GM18909 (cell line): ENCODE results near the gene PDE4D.
A peak's percentile ranks its signal among the peaks of the same experiment; 100 is the strongest.
"Not testable (repeated sequence)": the region's sequence is repeated elsewhere in the genome, so short reads cannot be mapped to it uniquely, and the experiment has no call there.

ENCODE experiments used
- ATAC-seq: cut with Tn5 transposase; IDR thresholded peaks from one replicate; pipeline ENCODE4 v1.9.1; 2021; ENCODE audit warnings: mild to moderate bottlenecking; ENCODE audit not compliant: unreplicated experiment, poor library complexity

The PDE4D gene

DNA sequence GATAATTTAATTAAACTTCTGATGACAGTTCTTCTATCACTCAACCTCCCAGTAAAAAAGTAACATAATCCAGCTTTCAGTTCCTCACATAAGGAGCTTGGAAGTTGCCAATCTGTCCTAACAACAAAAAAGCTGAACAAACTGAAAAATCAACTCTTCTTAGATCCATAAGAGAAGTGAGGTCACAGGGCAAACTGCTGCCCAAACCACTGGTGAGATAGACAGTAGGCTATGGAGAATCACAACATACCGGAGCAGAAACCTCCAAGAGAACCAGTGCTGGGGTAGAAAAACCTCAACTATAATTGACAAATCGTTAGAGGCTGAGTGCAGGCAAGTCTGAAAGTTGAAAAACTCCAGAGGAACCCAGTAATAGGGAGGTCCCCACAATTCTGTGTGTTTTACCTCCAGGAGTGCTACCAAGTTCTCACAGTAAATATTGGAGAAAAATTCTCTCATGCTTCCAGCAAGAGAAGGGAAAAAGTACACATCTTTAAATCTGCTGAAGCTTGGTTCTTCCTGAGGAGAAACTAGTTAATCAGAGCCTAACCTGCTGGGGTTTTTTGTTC is 300.0 kb downstream of the PDE4D start:
- no peak for ATAC-seq

DNA sequence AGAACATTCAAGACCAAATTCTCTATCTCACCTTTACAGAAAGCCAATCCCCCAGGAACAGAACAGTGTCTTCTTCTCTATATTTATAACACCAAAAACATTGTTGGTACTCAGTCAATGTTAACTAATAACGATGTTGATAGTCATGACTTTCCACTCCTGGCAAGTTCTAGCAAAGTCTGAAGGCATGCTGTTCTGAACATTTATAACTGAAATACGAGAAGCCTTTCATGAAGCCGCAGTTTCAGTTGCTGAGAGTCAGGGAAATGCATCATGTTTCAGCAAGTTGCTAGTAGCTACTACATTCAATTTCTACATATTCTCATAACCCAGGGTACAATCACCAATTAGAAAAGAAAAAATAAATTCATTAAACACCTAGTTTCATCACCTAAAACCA is 301.4 kb downstream of the PDE4D start:
- ATAC-seq = no peak

DNA sequence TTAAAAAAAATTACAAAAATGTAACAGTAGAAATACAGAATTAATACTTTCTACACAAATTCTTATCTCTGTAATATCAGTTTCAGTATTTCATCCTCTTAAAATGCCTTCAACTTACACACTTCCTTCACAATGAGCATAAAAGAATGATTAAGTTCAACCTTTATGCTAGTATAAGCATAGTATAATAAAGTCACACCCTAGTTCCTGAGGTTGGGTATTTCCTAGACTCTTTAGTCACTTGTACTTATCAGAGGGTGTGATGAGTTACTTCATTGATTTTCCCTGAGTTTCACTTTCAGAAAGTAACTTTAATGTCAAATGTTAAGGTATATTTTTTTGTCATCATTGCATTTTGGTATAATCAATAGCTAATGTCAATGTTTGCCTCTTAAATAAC is 302.4 kb downstream of the PDE4D start:
- peak; percentile 71 for ATAC-seq

DNA sequence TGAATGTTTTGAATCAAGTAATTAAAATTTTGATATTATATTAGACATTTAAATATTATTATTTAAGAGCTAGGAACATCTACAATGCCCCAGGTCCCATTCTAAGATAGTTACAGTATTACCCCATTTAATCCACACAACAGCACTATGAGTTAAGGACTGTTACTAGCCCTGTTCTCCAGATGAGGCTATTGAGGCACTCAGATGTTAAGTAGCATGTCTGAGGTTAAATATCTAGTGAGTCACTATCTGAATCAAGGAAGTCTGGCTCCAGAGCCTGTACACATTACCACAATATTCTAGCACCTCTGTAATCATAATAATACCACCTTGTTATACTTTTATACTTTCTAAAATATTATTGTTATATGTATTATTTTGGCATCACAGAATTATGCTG is 304.6 kb downstream of the PDE4D start:
- ATAC-seq = no peak

DNA sequence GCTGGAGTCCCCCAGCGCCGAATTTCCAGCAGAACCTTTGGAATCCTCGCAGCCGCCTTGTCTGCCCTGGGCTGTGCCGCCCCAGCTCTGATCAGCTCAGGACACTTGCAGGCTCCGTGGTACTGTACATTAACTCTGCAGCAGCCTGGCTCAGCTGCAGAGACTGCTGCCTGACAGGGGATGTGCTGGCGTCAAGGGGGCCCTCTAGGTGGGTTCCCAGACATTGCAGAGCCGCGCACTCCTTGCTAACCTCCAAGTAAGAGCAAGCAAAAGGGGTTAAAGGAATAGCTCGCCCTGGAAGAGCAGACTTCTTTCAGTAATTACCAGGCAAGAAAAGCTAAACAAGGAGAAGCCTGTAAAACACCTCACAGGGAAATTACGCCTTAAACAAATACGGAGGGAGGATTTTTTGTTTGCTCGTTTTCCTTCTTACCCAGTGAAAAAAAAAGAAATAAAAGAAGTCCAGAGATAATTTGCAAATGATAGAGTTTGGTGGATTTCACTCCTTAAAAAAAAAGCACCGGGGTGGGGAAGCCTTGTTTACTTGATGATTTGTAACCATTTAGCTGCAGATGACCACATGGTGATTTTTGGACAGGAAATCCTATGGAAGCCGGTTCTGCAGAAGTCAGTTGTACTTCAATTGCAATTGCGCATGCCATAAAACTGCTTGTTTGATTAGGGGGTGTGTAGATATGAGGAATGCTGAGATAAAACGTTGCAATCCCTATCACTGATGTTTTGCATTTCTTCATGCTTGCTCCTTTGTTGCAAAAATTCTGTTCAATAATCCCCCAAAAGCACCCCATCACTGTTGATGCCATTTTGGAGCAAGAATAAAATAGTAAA is 305.8 kb downstream of the PDE4D start:
- no peak for ATAC-seq

DNA sequence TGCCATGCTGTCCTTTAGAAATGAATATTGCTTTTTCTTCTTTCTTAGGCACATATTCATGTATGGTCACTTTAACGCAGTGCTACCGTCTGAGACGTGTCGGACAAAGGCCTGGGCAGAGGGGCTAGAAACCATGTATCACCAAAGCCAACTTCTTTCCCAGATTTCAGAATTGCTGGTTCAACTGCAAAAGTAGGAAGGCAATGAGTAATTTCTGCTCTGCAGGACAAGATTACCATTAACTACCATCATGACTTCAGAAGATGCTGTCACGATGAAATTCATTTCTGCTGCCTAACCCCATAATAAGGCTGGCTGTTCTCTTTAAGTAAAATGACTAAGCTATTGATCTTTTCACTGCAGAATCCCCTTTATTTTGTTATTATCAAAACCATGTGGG is 306.7 kb downstream of the PDE4D start:
- ATAC-seq = no peak

DNA sequence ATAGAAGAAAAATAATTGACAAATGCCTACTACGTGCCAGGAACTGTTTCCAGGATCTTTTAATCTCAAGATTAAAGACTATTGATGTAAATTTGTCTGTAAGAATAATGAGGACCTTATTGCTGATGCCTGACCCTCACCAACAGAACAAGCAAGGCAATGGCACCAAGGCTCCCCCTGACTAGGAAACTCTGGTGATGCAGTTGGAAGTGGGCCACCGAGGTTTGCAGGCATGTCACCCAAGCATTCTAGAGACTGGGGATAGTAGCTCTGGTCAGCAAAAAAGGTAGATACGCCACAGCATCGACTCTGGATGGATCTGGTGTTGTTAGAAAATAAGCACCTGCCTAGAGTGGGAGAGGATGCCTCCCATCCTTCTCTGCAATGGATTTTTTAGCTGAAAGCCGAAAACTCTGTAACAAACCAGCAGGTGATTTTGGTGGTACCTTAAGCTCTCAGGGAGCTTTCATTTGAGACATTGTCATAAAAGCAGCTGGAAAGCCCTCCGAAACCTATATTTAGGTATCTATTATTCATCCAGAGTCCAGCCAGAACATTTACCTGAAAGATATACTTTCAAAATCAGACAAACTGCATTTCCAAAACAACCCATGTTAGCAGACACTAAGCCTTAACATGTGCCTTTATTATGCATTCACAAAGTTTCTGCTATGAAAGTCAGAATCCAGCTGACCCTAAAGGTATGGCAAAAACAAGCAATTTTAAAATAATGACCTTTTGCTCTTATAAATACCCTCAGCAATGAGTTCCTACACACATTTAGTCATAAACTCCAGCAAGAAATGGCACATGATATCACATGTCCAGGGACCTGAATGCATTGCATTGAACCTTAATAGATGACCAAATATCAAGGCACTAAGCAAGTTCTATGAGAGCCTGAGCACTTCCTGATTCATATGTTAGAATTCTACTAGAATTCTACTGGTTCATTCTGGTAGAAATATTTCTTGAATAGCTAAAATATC is 308.4 kb downstream of the PDE4D start:
- no peak for ATAC-seq

DNA sequence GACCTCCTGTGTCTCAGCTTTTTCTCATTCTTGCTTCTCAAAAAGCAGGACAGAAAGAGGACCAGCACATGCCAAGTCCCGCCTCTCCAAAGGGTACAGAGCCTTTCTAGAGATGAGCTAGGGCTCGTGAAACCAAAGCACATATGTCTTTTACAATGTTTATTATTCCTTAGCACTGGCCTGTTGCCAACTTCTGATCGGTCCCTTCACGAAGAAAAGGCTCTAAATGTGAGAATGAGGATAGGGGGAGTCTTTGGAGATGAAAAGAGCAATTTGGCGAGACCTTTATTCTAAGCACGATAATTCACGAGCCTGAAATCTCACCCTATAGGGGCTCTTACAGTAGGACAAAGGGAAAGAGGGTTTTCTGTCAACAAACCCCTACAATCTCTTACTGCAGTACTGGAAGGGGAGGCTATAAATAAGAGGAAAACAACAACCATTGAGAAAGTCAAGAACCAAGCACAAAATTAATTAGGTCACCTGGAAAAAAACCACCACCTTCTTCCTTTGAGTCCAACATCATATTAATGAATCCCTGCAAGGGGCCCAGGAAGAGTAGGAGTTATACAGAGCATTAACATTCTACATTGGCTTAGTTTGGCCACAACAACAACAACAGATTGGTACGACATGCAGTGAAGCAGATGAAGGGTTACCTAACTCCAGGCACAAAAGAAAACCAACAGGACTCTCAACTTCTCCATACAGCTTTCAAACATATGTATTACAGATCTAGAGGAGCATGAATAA is 309.5 kb downstream of the PDE4D start:
- ATAC-seq = no peak

DNA sequence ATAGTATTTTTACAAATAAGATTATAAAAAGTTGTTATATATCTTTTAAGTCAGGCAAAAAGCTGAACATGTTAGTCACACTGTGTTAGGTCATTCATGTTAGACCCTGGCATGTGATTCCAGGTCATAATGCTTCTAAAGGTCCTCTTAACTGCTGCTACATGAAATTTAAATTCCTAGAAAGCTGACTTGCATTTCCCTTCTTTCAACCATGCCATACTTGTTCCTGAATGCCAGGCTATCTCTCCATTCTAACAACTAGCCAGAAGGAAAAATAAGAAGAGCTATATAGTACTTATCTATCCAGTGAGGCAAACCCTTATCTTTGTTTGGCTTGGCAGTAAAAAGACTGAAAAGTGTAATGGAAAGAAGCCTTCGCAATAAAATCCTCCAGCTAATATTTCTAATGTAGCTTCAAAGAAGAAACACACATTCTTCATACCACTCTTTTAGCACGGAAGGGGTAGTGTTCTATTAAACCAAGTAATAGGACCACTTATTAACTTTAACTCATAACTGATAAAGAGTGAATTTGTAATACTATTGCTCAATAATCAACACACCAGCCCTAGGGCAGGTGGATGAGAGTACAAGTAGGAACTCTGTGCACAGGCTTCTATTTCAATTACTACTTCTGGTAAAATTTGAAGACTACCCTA is 310.2 kb downstream of the PDE4D start:
- no peak for ATAC-seq

DNA sequence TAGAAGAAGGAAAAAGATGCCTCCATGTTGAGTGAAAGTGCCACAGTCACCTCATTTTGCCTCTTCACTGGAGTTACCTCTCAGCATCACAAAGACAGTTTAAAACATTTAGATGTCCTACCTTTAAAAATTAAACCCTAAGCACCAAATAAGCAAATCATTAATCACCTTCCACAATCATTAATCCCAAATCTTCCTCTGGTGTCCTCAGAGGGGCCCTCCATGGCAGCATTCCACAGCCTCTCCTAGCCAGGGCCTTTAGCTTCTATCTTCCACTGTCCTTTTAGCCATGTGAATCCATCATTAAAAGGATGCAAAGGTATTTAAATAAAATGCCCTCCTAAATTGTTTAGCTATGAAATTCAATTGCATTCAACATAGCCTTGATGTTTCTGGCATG is 310.8 kb downstream of the PDE4D start:
- ATAC-seq = no peak

DNA sequence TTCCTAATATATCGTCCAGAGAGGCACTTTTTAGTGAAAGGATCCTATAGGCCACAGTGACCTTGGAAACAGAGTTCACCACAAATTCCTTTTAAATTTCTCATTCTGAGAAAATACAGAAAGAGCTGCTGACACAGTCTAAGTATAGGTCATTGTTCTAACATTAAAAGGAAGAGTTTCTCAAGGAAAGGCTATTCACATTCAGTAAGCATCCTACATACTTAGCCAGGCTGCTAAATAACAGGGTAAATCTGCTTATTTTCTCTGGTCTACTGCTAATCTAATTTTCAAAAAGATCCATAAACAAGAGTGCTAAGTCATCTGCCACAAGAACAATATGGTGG is 313.7 kb downstream of the PDE4D start:
- ATAC-seq = no peak

DNA sequence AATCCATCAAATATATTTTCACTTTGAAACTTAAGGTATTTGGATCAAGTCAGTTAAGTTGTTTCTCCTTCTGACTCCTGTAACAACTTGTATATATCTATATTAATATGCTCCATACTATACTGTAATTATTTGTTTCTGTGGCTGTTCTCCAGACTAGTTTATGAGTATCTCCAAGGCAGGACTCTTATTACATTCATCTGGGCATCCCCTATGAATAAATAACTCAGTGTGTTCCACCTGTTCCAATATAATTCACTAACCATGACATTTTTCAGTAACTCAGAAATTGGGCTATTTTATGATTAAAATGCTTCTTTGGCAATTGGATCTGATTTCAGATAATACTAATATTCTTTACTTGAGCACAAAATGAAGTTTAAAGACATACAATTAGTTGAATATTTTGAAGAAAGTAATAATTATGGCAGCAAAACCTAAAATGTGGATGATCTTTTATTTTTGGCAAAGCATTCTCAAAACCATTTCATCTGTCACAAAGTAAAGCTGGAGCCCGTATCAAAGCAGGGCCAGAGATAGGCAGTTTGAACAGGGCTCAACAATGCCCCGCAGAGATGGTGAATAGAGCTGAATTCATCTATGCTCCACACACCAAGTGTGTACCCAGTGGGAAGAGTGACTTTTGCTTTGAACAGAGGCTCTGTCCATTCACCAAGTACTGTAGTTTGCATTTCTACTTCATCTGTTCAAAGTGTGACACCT is 314.3 kb downstream of the PDE4D start:
- no peak for ATAC-seq

DNA sequence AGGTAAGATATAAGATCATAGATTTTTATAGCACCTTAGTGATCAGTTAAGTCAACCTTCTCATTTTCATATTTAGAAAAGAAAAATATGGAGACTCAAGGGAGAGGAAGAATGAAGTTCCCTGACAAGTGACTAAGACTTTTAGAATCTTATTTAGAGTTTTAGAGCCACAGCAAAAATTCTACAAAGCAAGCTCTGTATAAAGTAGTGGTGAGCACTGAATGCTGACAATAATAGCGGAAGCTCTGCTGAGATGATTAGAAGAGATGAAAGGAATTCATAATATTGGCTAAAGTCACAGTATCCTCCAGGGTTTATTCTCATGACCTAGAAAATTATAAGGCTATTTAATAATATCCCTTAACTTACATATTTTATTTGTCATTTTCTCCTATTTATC is 316.0 kb downstream of the PDE4D start:
- ATAC-seq = no peak

DNA sequence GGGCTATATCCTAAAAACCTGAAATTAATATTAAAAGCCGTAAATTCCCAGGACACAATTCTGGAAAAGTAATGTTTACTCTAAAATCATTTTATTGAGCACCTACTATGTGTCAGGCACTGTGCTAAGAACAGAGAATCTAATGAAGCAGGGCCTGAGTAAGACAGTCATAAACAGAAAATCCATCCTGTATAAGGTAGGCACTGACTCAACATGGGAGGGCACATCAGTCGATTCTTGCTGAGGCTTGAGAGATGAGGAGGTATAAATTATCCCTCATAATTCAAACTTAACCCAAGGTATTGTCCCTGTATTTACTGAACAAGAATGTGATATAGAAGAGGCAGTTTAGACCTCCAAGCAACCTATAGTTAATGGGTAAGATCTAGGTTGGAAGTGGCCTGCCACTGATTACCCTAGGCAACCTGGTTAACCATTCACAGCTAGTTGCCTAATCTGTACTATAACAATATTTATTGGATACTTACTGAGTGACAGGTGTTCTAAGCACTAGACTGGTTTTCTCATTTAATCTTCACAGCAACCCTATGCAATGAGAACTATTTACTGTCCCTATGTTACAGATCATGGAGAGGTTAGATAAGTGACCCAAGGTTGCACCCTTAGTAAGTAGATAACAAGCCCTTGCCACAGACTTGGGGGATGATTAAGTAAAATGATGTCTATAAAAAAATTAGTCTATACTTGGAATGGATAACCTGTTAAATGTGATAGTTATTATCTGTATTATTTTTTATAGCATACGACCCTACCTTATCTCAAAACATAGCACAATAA is 317.7 kb downstream of the PDE4D start:
- ATAC-seq = peak; percentile 89

DNA sequence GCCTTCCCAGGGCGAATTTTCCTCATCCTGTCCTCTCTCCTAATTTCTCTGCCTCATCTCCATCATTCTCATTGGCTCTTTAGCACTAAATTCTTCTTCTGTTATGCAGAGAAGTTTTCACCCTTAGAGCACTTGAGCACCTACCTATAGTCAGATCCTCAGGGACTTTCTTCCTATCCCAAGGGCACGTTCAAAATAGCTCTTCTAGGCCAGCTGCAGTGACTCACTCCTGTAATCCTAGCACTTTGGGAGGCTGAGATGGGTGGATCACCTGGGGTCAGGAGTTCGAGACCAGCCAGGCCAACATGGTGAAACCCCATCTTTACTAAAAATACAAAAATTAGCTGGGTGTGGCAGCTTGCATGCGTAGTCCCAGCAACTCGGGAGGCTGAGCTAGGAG is 320.0 kb downstream of the PDE4D start:
- ATAC-seq = not testable (repeated sequence)

DNA sequence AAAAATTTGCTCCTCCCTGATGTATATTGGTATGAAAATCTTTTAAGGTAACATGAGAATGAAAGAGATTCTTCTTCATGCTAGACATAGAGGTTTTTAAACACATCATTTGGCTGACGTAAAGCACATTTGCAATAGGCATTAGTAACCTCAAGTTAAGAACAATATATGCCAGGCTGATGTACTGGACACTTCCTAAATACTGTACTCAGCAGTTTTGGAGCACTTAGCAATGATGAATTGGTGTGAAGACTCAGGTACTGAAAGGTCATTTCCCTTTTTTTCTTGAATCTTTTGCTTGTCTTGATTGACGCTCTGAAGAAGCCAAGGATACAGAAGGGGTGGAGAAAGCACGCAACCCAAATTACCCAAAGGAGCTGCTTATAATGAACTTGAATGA is 322.5 kb downstream of the PDE4D start:
- ATAC-seq = no peak

DNA sequence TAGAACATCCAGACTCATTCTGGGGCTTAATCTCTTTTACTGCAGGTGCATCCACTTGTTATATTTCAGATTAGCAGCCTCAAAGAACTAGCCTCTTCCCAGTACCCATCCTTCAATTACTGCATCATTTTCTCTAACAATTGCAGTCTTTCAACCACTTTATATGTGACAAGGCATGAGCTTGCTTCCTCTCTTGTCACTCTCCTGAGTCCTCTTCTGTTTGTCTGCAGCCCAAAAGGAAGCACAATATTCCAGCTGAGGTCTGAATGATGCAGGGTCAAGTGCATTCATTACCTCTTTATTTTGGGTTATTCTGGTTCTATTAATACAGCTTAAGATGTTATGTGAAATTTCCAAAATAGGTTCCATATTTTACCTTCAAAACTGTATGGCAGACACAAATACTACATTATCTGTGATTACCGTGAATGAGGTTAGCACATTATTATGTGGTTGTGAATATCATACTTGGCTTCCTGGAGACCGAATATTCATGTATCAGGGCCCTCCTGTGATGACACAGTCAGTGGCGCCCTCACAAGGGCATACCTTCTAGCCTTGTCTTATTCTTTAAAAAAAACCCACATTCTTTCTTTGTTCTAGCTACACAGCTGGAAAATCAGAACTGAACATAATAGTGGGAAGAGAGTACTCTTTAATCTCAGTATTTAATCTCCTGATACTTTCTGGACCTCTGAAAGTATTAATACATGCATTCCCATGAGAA is 323.8 kb downstream of the PDE4D start:
- ATAC-seq = no peak

DNA sequence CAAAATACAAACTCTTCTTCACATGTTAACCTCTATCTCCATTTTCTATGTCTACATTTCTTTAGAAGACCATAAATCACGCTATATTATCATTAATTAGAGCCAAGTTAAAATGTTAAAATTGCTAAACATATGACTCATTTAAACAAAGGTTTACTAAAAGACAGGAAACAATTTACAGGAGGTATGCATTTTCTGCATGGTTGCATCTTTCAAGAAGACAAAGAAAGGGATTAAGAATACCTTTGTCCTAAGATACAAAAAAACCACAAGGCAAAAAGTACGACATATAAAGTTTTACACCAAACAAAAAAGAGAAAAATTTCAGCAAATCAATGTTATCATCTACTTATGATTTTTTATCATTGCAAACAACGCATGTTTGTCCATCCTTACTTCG is 324.4 kb downstream of the PDE4D start:
- no peak for ATAC-seq
